Fibroblast of mammary gland (primary cell): ENCODE data around the gene SDR42E1.
A peak's percentile ranks its signal among the peaks of the same experiment; 100 is the strongest.

Experiments used
- DNase-seq: peaks from one replicate; pipeline ENCODE4 v3.0.0-alpha.2; 2010; ENCODE audit warnings: low read depth
- H3K4me3 ChIP-seq: 2 replicates; pipeline ENCODE4 v1.5.1; 2011; ENCODE audit warnings: low read depth, mild to moderate bottlenecking, low read length, moderate library complexity; ENCODE audit not compliant: control insufficient read depth
- TF ChIP-seq, protein P1 (sequence below): conservative IDR thresholded peaks from 2 replicates; pipeline ENCODE4 v1.5.1; 2011; ENCODE audit warnings: low read depth, low read length, inconsistent platforms; ENCODE audit not compliant: control insufficient read depth, insufficient read depth

Gene SDR42E1

DNA sequence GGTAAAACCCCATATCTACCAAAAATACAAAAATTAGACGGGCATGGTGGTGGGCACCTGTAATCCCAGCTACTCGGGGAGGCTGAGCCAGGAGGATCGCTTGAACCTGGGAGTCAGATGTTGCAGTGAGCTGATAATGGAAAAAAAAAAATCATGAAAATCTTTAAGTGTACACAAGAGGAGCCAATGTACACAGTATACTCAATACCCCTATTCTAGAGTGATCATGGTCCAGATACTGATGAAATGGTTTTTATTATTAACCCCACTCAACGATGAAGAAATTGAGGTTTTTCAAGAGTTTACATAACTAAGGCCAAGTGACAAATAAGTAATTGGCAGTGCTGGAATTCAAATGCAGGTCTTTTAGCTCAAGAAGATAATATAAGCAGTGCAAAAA lies 35.3 kb upstream of the SDR42E1 start:
- no peak overlapping the region for H3K4me3 ChIP-seq
- DNase-seq = no peak
- TF ChIP-seq, protein P1, sequence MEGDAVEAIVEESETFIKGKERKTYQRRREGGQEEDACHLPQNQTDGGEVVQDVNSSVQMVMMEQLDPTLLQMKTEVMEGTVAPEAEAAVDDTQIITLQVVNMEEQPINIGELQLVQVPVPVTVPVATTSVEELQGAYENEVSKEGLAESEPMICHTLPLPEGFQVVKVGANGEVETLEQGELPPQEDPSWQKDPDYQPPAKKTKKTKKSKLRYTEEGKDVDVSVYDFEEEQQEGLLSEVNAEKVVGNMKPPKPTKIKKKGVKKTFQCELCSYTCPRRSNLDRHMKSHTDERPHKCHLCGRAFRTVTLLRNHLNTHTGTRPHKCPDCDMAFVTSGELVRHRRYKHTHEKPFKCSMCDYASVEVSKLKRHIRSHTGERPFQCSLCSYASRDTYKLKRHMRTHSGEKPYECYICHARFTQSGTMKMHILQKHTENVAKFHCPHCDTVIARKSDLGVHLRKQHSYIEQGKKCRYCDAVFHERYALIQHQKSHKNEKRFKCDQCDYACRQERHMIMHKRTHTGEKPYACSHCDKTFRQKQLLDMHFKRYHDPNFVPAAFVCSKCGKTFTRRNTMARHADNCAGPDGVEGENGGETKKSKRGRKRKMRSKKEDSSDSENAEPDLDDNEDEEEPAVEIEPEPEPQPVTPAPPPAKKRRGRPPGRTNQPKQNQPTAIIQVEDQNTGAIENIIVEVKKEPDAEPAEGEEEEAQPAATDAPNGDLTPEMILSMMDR = no peak

DNA sequence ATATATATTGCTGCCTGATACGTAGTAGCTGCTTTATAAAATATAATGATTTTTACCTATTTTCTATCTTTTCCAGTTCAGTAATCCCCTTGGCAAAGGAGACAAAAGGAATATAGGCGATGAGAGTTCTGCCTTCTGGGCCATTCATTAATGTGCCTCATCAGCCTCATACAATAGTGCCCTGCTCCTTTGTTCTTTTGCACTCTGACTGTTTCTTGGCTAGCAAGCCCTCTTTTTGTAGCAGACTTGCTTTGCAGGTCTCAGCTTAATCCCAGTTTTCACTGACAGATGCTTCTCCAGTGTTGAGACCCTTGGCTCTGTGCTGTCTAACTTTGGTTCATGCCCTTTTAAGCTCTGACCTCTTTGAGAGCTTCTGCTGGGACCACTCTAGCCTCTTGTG lies 34.2 kb upstream of the SDR42E1 start:
- H3K4me3 ChIP-seq = no peak overlapping the region
- no peak for DNase-seq
- TF ChIP-seq, protein P1 = no peak

DNA sequence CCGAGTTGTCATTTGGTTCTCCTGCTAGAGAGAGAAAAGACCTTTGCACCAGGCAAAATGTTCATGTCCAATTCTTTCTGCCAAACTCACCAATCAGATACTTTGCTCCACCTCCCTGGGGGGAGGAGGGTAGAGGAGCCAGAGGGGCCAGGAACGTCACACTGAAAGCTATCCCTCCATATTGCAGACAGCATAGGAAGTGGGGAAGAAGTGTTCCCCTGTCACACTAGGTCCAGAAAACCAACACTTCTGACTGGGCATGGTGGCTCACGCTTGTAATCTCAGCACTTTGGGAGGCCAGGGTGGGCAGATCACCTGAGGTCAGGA lies 33.3 kb upstream of the SDR42E1 start:
- DNase-seq = no peak
- TF ChIP-seq, protein P1 = no peak
- H3K4me3 ChIP-seq = no peak overlapping the region

DNA sequence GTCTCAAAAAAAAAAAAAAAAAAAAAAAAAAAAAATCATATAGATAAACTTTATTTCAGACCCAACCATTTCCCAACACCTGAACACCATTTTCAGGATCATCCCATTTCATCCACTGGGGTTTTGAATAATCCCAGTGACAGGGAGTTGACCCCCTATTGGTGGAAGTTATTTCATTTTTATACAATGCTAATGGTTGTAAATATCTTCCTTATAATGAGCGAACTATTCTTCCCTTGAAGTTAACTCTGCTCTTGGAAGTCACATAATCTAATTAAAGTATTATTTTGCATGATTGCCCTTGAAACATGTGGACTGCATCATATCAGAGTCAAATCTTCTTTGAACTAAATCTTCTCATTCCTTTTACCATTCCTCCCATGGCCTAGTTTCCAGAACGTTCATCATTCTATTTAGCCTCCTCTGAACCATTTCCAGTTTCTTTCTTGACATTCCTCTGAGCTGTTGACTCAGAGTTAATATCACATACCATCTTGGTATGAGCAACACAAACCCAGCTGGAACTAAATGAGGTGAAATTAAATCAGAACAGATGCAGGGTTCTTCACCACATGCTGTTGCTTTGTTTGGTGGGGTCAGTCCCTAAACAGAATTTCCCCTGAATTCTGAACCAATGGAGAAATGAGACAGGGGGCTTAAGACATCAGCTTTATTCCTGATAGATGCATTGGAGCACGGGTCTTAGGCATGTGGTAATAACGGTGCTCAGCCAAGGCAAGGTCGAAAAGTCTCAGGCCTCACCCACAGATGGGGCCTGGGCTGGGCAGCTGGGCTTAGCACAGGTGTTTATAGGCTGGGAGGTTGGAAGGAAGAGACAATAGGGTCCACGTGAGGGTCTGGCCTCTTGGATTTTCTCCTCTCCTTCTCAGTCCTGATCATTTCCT lies 32.7 kb upstream of the SDR42E1 start:
- no peak overlapping the region for H3K4me3 ChIP-seq
- TF ChIP-seq, protein P1 = no peak
- DNase-seq = peak; percentile 52

DNA sequence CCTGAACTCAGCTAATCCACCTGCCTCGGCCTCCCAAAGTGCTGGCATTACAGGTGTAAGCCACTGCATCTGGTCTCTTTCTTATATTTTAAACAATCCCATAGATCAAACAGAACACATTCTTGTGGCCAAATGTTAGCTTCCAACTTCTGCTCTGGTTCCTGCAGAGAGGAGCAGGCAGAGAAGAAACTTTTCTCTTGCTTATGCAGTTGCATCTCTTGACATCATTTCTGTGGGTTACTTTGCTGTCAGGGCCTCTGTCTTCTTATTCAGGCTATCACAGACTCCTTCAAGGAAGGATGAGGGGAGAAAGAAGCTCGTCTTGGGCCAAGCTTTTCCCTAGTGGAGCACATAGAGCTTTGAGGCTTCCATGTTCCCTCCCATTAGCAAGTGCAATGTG lies 31.6 kb upstream of the SDR42E1 start:
- H3K4me3 ChIP-seq = no peak overlapping the region
- TF ChIP-seq, protein P1 = no peak

DNA sequence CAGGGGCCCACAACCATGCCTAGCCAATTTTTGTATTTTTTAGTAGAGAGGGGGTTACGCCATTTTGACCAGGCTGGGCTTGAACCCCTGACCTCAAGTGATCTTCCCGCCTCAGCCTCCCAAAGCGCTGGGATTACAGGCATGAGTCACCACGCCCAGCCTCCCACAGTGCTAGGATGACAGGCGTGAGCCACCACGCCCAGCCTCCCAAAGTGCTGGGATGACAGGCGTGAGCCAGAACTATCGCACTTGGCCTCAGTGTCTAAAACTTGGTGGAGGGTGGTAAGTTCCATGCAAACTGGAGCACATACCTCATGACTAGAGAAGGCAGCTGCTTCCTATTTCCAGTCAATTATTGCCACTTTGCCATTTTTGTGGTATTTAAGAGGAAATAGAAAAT lies 30.9 kb upstream of the SDR42E1 start:
- H3K4me3 ChIP-seq = no peak overlapping the region
- DNase-seq = no peak
- TF ChIP-seq, protein P1 = no peak

More for the DNA sequence above, 31.6 kb upstream of the SDR42E1 start:
- no peak for DNase-seq
